HG03432 (cell line): Measurements from ENCODE around the gene BHLHE40.

Experiments used
- ATAC-seq: cut with Tn5 transposase; IDR thresholded peaks from one replicate; pipeline ENCODE4 v1.9.1; 2021; ENCODE audit warnings: mild to moderate bottlenecking, moderate library complexity; ENCODE audit not compliant: unreplicated experiment

The BHLHE40 gene

GRCh38 chr3:4997946-4998345 is 18.7 kb downstream of the BHLHE40 start:
- no peak for ATAC-seq

GRCh38 chr3:4999531-5000184 is 20.4 kb downstream of the BHLHE40 start:
- peak; percentile 55 for ATAC-seq

- ATAC-seq, result no peak
Observed at GRCh38 chr3:5001135-5001534, 21.9 kb downstream of the BHLHE40 start.

DNA sequence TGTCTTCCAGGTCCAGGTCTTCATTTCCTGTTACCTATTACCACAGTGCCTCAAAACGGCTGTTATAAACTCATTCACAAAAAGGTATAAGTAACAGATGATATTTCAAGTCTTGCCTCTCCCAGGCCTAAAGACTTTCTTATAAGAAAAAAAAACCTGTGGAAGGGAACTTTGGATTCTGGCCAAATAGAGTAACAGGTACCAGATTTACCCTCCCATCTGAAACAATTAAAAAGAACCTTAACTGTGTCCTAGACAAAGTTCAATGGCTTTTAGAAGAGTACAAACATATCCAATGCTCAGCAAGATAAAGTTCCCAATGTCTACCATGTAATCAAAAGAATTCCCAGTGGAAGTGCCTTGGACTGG is 22.6 kb downstream of the BHLHE40 start:
- no peak for ATAC-seq

GRCh38 chr3:5002174-5002870 is 23.1 kb downstream of the BHLHE40 start:
- ATAC-seq, result no peak

- no peak for ATAC-seq
Observed at GRCh38 chr3:5002871-5003247, 23.6 kb downstream of the BHLHE40 start.

DNA sequence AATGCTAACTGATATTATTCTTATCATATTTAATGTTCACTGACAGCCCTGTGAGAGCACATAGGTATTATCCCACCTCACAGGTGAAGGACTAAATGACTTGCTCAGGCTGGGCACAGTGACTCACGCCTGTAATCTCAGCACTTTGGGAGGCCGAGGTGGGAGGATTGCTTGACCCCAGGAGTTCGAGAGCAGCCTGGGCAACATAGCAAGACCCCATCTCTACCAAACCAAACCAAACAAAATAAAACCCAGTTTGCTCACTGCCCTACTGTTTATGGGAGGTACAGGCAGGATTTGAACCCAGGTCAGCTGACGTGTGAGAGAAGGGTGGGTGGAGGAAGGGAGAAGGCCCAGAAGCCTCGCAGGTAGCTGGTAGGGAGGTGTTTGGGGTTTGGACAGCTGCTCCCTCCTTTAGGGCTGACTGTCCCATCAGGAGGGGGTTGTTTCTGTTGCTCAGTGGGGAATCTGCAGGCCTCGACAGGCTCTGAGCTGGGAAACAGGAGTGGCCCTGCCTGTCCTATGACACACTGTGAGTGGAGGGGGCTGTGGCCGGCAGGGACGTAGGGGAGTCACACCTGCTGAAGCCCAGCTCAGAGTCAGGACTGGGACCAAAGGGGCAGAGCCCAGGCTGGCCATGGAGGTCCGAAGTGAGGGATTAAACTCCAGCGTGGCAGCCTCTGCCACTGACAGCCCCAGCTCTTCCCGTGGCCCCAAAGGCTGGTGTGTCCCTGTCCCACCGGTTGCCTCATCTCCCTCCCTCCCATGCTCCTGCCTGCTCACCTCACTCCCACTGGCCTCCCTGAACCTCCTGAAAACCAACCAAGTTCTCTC is 25.3 kb downstream of the BHLHE40 start:
- no peak for ATAC-seq

DNA sequence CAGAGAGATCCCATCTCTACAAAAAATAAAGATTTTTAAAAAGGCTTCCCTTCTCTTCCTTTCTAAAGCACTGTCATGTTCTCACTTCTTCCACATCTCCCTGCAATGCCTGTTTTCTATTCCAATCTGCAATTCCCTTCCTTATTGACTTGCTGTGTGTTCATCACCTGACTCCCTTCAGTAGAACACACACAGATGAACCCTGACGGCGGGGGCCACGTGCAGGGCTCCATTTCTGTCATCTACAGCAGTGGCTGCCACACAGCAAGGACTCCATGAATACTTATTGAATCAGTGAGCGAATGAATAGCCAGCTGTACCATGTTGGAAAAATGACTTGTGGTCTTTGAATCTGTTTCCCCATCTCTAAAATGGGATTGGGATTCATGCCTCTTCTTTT is 26.1 kb downstream of the BHLHE40 start:
- no peak for ATAC-seq

- ATAC-seq, result peak; percentile 80
Observed at GRCh38 chr3:5006755-5007202, 27.5 kb downstream of the BHLHE40 start.

DNA sequence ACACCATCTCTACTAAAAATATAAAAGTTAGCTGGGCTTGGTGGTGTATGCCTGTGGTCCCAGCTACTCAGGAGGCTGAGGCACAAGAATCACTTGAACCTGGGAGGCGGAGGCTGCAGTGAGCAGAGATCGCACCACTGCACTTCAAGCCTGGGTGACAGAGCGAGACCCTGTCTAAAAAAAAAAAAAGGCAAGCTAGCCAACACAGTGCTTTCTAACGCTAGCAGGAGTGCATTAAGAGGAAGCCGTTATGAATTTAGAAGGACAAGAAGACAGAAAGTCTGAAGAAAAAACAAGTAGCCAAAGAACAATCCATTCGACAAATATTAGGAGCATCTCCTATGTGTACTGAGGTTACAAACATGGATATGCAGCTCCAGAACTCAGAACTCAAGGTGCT is 28.6 kb downstream of the BHLHE40 start:
- no peak for ATAC-seq

GRCh38 chr3:5009506-5010109 is 30.4 kb downstream of the BHLHE40 start:
- no peak for ATAC-seq

DNA sequence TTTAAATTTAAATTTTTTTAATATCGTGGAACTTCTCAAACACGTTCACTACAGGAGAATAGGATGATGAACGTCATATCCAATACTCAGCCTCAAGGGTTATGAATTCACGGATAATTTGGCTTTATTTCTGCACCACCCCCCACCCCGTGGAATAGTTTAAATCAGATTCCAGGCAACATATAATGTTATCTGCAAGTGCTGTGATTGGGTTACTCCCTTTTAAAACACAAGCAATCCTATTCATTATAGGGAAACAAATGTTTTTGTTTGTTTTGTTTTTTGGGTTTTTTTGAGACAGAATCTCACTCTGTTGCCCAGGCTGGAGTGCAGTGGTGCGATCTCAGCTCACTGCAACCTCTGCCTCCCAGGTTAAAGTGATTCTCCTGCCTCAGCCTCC is 30.9 kb downstream of the BHLHE40 start:
- ATAC-seq, result no peak

- no peak for ATAC-seq
Observed at GRCh38 chr3:5010706-5011554, 31.7 kb downstream of the BHLHE40 start.

DNA sequence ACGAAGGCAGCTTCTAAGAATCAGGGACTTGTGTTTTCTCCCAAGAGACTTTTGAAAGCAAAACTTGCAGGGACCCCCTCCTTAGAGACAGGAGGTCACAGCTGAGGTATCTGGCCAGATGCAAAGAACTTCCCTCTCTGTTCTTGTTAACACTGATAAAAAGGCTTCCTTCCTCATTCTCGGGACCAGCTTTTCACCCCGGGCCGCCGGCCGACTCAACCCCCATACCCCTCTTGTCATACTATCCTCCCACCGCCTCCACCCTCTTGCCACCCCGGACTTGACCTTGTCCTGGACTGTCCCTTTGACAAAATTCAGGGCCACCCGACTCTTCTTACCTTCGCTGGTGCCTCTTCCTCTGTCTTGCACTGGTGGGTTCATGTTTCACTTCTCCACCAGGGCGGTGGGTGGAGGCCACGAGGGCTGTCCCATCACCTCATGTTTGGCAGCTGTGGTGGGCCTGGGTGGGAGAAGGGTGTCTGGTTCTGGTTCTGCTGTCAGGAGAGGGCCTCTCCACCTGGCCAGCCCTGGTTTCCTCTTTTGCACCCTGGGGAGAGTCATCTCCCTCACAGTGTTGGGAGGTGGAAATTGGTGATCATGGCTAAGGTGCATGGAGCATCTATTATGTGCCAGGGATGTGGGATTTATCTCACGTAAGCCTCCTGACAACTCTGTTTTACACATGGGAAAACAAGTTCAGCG is 32.5 kb downstream of the BHLHE40 start:
- ATAC-seq, result peak; percentile 63

- no peak for ATAC-seq
Observed at GRCh38 chr3:5012367-5012766, 33.1 kb downstream of the BHLHE40 start.

GRCh38 chr3:5013021-5013906 is 34.0 kb downstream of the BHLHE40 start:
- ATAC-seq, result no peak

DNA sequence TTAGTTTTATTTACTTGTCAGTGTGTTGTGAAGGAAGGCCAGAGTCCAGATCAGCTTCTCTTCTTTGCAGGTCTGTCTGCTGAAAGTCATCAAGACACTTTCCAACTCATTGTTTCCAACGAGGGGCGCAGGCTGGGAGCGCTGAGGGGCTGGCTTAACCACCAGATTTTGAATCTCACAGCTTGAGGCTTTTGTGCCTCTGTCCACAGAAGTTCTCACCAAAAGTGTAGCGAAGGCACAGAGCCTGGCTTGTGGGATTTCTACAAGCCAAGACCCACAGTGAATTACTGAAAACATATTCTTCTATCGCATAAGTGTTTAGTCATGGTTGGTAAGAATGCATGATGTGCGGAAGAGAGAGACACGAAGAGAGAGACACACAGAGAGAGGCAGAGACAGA is 35.2 kb downstream of the BHLHE40 start:
- ATAC-seq, result no peak

- ATAC-seq, result no peak
Observed at GRCh38 chr3:5015056-5015455, 35.8 kb downstream of the BHLHE40 start.
